ENCODE measurements around the gene UGT1A5.

DNA sequence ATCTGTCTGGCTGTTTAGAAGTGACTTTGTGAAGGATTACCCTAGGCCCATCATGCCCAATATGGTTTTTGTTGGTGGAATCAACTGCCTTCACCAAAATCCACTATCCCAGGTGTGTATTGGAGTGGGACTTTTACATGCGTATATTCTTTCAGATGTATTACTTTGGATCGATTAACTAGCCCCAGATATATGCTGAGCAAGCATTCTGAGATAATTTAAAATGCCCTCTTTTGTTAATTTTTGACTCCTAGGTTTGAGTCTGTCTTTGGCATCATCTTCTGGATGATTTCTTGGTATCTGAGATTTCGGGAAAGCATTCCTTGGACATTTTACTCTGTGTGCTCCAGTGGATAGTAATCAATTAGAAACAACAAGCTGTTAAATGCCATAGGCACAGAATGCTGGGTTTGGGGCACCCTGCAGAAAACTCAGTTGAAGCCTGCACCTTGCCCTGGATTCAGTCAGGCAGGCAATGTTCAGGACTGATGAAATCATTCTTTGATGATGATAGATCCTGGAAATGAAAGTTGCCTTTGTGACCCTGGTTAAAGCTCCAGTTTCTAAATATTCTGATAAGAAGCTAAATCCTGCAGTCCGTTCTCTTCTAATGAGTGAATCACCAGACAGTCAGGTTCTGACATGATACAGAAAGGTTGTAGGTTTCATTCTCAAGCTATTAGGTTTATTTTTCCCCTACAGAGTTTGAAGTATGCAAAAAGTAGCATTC is 48.5 kb downstream of the UGT1A5 start:
- TF ChIP-seq, protein P1, sequence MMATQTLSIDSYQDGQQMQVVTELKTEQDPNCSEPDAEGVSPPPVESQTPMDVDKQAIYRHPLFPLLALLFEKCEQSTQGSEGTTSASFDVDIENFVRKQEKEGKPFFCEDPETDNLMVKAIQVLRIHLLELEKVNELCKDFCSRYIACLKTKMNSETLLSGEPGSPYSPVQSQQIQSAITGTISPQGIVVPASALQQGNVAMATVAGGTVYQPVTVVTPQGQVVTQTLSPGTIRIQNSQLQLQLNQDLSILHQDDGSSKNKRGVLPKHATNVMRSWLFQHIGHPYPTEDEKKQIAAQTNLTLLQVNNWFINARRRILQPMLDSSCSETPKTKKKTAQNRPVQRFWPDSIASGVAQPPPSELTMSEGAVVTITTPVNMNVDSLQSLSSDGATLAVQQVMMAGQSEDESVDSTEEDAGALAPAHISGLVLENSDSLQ (IDR thresholded peaks at IDR 0.05): no peak
- TF ChIP-seq, protein P2, sequence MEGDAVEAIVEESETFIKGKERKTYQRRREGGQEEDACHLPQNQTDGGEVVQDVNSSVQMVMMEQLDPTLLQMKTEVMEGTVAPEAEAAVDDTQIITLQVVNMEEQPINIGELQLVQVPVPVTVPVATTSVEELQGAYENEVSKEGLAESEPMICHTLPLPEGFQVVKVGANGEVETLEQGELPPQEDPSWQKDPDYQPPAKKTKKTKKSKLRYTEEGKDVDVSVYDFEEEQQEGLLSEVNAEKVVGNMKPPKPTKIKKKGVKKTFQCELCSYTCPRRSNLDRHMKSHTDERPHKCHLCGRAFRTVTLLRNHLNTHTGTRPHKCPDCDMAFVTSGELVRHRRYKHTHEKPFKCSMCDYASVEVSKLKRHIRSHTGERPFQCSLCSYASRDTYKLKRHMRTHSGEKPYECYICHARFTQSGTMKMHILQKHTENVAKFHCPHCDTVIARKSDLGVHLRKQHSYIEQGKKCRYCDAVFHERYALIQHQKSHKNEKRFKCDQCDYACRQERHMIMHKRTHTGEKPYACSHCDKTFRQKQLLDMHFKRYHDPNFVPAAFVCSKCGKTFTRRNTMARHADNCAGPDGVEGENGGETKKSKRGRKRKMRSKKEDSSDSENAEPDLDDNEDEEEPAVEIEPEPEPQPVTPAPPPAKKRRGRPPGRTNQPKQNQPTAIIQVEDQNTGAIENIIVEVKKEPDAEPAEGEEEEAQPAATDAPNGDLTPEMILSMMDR (IDR thresholded peaks at IDR 0.05 in 2 of 3, conservative IDR thresholded peaks at IDR 0.05 in 1 of 3; ENCODE audit: control insufficient read depth in 2 of 3, extremely low read depth in 1 of 3, insufficient read depth in 1 of 3, low read depth in 3 of 3, low read length in 3 of 3): no peak
- TF ChIP-seq ZZZ3 (IDR thresholded peaks at IDR 0.05; ENCODE audit: control insufficient read depth, insufficient read length, low read depth): no peak
- TF ChIP-seq EZH2 (IDR thresholded peaks at IDR 0.05; ENCODE audit: borderline replicate concordance, control insufficient read depth, low read depth, low read length): no peak
- TF ChIP-seq, protein P3, sequence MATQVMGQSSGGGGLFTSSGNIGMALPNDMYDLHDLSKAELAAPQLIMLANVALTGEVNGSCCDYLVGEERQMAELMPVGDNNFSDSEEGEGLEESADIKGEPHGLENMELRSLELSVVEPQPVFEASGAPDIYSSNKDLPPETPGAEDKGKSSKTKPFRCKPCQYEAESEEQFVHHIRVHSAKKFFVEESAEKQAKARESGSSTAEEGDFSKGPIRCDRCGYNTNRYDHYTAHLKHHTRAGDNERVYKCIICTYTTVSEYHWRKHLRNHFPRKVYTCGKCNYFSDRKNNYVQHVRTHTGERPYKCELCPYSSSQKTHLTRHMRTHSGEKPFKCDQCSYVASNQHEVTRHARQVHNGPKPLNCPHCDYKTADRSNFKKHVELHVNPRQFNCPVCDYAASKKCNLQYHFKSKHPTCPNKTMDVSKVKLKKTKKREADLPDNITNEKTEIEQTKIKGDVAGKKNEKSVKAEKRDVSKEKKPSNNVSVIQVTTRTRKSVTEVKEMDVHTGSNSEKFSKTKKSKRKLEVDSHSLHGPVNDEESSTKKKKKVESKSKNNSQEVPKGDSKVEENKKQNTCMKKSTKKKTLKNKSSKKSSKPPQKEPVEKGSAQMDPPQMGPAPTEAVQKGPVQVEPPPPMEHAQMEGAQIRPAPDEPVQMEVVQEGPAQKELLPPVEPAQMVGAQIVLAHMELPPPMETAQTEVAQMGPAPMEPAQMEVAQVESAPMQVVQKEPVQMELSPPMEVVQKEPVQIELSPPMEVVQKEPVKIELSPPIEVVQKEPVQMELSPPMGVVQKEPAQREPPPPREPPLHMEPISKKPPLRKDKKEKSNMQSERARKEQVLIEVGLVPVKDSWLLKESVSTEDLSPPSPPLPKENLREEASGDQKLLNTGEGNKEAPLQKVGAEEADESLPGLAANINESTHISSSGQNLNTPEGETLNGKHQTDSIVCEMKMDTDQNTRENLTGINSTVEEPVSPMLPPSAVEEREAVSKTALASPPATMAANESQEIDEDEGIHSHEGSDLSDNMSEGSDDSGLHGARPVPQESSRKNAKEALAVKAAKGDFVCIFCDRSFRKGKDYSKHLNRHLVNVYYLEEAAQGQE (IDR thresholded peaks at IDR 0.05; ENCODE audit: low read depth, low read length): no peak
- no peak for TF ChIP-seq STAT3 (IDR thresholded peaks at IDR 0.05; ENCODE audit: low read depth, low read length)
- TF ChIP-seq, protein P4, sequence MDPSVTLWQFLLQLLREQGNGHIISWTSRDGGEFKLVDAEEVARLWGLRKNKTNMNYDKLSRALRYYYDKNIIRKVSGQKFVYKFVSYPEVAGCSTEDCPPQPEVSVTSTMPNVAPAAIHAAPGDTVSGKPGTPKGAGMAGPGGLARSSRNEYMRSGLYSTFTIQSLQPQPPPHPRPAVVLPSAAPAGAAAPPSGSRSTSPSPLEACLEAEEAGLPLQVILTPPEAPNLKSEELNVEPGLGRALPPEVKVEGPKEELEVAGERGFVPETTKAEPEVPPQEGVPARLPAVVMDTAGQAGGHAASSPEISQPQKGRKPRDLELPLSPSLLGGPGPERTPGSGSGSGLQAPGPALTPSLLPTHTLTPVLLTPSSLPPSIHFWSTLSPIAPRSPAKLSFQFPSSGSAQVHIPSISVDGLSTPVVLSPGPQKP (IDR thresholded peaks at IDR 0.05; ENCODE audit: low read depth, low read length): no peak
- TF ChIP-seq SREBF1 (IDR thresholded peaks at IDR 0.05; ENCODE audit: low read length): no peak

All from GM12878 (cell line).